GM23338 (cell line): Measurements from ENCODE around the gene PPM1H. TPM values are rescaled to one million over a fixed set of nuclear protein-coding genes. Genes with fewer than 3 reads are reported as not detected.

Experiments used
- ATAC-seq: fragments of 200-7000 bp; cut with Tn5 transposase; 3 replicates; pipeline ENCODE4 v1.9.1; 2020
- DNase-seq: peaks from one replicate; pipeline ENCODE4 v3.0.0-alpha.2; 2015; ENCODE audit warnings: low spot score
- H2AFZ ChIP-seq: fragments of 200-600 bp; sonication (generic); 2 replicates; pipeline ENCODE4 v1.8.0; 2016; ENCODE audit warnings: antibody characterized with exemption, mild to moderate bottlenecking, moderate library complexity
- H3F3A ChIP-seq: fragments of 200-600 bp; sonication (generic); replicated peaks from 2 replicates; pipeline ENCODE4 v1.8.0; 2017; ENCODE audit warnings: antibody characterized with exemption, mixed run types, low read depth
- H3K27ac ChIP-seq: fragments of 200-600 bp; sonication (generic); 2 replicates; pipeline ENCODE4 v1.6.1; 2016; ENCODE audit warnings: low read depth
- H3K27me3 ChIP-seq: fragments of 200-600 bp; sonication (generic); 2 replicates; pipeline ENCODE4 v1.8.0; 2016; ENCODE audit warnings: mild to moderate bottlenecking, mixed run types, moderate library complexity; ENCODE audit not compliant: insufficient read depth
- H3K36me3 ChIP-seq: fragments of 200-600 bp; sonication (generic); 2 replicates; pipeline ENCODE4 v1.8.0; 2016; ENCODE audit warnings: mild to moderate bottlenecking; ENCODE audit not compliant: insufficient read depth
- H3K4me1 ChIP-seq: fragments of 200-600 bp; sonication (generic); 2 replicates; pipeline ENCODE4 v1.8.0; 2016; ENCODE audit warnings: mild to moderate bottlenecking, moderate library complexity; ENCODE audit not compliant: insufficient read depth
- H3K4me2 ChIP-seq: fragments of 200-600 bp; sonication (generic); 2 replicates; pipeline ENCODE4 v1.7.1; 2017; ENCODE audit warnings: mixed run types
- H3K4me3 ChIP-seq: fragments of 200-600 bp; sonication (generic); 2 replicates; pipeline ENCODE4 v1.6.1; 2016; ENCODE audit warnings: mixed run types
- H3K79me2 ChIP-seq: fragments of 200-600 bp; sonication (generic); replicated peaks from 2 replicates; pipeline ENCODE4 v1.8.0; 2017; ENCODE audit warnings: mild to moderate bottlenecking; ENCODE audit not compliant: insufficient read depth
- H3K9me2 ChIP-seq: fragments of 200-600 bp; sonication (generic); 2 replicates; pipeline ENCODE4 v1.8.0; 2017; ENCODE audit not compliant: insufficient read depth
- H4K20me1 ChIP-seq: fragments of 200-600 bp; sonication (generic); replicated peaks from 2 replicates; pipeline ENCODE4 v1.8.0; 2017; ENCODE audit warnings: mild to moderate bottlenecking; ENCODE audit not compliant: insufficient read depth
- H3K27ac Mint-ChIP-seq: 2 replicates; pipeline ENCODE4 v1.8.0; 2020; ENCODE audit warnings: inconsistent platforms, mild to moderate bottlenecking, moderate library complexity, mixed read lengths
- H3K27me3 Mint-ChIP-seq: 3 replicates; pipeline ENCODE4 v1.8.0; 2022; ENCODE audit warnings: low read depth, mild to moderate bottlenecking, moderate library complexity, mixed read lengths, inconsistent platforms; ENCODE audit not compliant: insufficient read depth, poor library complexity
- H3K36me3 Mint-ChIP-seq: 3 replicates; pipeline ENCODE4 v1.8.0; 2021; ENCODE audit warnings: low read depth, mild to moderate bottlenecking, inconsistent platforms, moderate library complexity, mixed read lengths
- H3K4me1 Mint-ChIP-seq: 3 replicates; pipeline ENCODE4 v1.8.0; 2020; ENCODE audit warnings: mild to moderate bottlenecking, inconsistent platforms, mixed read lengths
- H3K4me3 Mint-ChIP-seq: 3 replicates; pipeline ENCODE4 v1.8.0; 2021; ENCODE audit warnings: moderate library complexity, mild to moderate bottlenecking, inconsistent platforms, mixed read lengths
- H3K9me3 Mint-ChIP-seq: 3 replicates; pipeline ENCODE4 v1.8.0; 2020; ENCODE audit warnings: moderate library complexity, mild to moderate bottlenecking, inconsistent platforms, mixed read lengths
- CREB1 ChIP-seq: fragments of 250-450 bp; sonication (Bioruptor Pico); IDR thresholded peaks from 2 replicates; pipeline ENCODE4 v1.5.0; 2020; ENCODE audit warnings: low read depth, mild to moderate bottlenecking, moderate library complexity
- CTCF ChIP-seq, 2 experiments: fragments of 200-600 bp in 1 of 2; sonication (generic) in 1 of 2; conservative IDR thresholded peaks; 2 replicates each; pipeline versions ENCODE4 v1.5.1 to v1.6.1; 2016 to 2017; ENCODE audit warnings: antibody characterized with exemption in 2 of 2, low read depth in 2 of 2, mild to moderate bottlenecking in 2 of 2, moderate library complexity in 1 of 2
- ETS1 ChIP-seq: IDR thresholded peaks from 2 replicates; pipeline ENCODE4 v1.6.1; 2016; ENCODE audit warnings: antibody characterized with exemption
- EZH2 ChIP-seq: fragments of 200-600 bp; sonication (generic); IDR thresholded peaks from one replicate; pipeline ENCODE4 v1.8.0; 2017; ENCODE audit warnings: antibody characterized with exemption, mild to moderate bottlenecking, low read depth; ENCODE audit not compliant: unreplicated experiment
- NANOG ChIP-seq: IDR thresholded peaks from 2 replicates; pipeline ENCODE4 v1.6.1; 2016; ENCODE audit warnings: antibody characterized with exemption, borderline replicate concordance
- POLR2AphosphoS5 ChIP-seq: IDR thresholded peaks from 2 replicates; pipeline ENCODE4 v1.6.1; 2016; ENCODE audit warnings: antibody characterized with exemption, low read depth
- STAT1 ChIP-seq: IDR thresholded peaks from one replicate; pipeline ENCODE4 v1.6.1; 2016; ENCODE audit warnings: antibody characterized with exemption; ENCODE audit not compliant: unreplicated experiment
- ZNF114 ChIP-seq: fragments of 250-450 bp; sonication (Bioruptor Pico); IDR thresholded peaks from 2 replicates; pipeline ENCODE4 v1.5.0; 2020; ENCODE audit warnings: mild to moderate bottlenecking, moderate library complexity
- ZNF331 ChIP-seq: fragments of 250-450 bp; sonication (Bioruptor Pico); IDR thresholded peaks from 2 replicates; pipeline ENCODE4 v1.5.0; 2020; ENCODE audit warnings: low read depth, mild to moderate bottlenecking, moderate library complexity
- ZNF462 ChIP-seq: fragments of 250-450 bp; sonication (Bioruptor Pico); IDR thresholded peaks from 2 replicates; pipeline ENCODE4 v1.5.0; 2020; ENCODE audit warnings: mild to moderate bottlenecking, moderate library complexity
- polyA plus RNA-seq: library from polyadenylated mRNA; unstranded; fragments of >200 nt; fragmentation: Nextera tagmentation; extraction: Ambion mirVana; gene quantifications from 2 replicates; pipeline ENCODE4 v1.2.1, GENCODE V29; 2016
- total RNA-seq: library from RNA; depleted of rRNA; stranded (reverse); fragments of >200 nt; shearing (Covaris generic); gene quantifications from 2 replicates; pipeline ENCODE4 v1.2.3, GENCODE V29; 2014

Gene PPM1H
- total and polyA plus RNA-seq, 2 experiments from 2014 or later: 11.4 to 41.2 TPM

- no peaks in the 10 kb centered on the region for H3K9me2 ChIP-seq
- H4K20me1 ChIP-seq: no peaks in the 10 kb centered on the region; the same call in 1 of the 2 replicates
- H3K79me2 ChIP-seq: no peaks in the 10 kb centered on the region
- Mint-ChIP-seq H3K4me1 (peaks cover 53% of the 10 kb centered on the region), H3K27ac (no peak overlapping the region; the same call in 1 of the 2 replicates), H3K9me3 (no peaks in the 10 kb centered on the region), H3K36me3 (peaks cover 14% of the 10 kb centered on the region), H3K27me3 (peaks cover 12% of the 10 kb centered on the region), H3K4me3 (no peak overlapping the region)
- no peak overlapping the region for H3K4me3 ChIP-seq
- H3F3A ChIP-seq: no peaks in the 10 kb centered on the region
- peaks cover 3% of the 10 kb centered on the region; the same call in 1 of the 2 replicates for H3K36me3 ChIP-seq
- TF ChIP-seq STAT1 (no peak), NANOG (no peak), ETS1 (no peak), CTCF (conservative IDR thresholded peaks at IDR 0.05; ENCODE audit: low read depth in 2 of 2) (no peak), ZNF114 (CRISPR knock-in tag) (no peak), EZH2 (no peak), CREB1 (CRISPR knock-in tag) (no peak), POLR2AphosphoS5 (no peak), ZNF331 (CRISPR knock-in tag) (no peak), ZNF462 (no peak)
- H3K4me2 ChIP-seq: no peak overlapping the region
- no peaks in the 10 kb centered on the region for H3K27me3 ChIP-seq
- no peak for DNase-seq
- 0 out of 2 replicates have a peak overlapping the region, but pooled peaks have one; percentile 66 for H3K27ac ChIP-seq
- peaks cover 14% of the 10 kb centered on the region for H3K4me1 ChIP-seq
- no peak for ATAC-seq
- H2AFZ ChIP-seq: no peak overlapping the region
Observed at GRCh38 chr12:62711631-62712241, 223.2 kb downstream of the PPM1H start.
